ENCODE data around the gene RALGPS1.

GRCh38 chr9:127065592-127065991, 151.0 kb downstream of the RALGPS1 start:
- no peak for TF ChIP-seq GATA3 (IDR thresholded peaks at IDR 0.05; ENCODE audit: low read depth, low read length)
- TF ChIP-seq GATA2 (IDR thresholded peaks at IDR 0.05; ENCODE audit: low read depth, low read length): no peak

Measured in SH-SY5Y (cell line).